Measurements from ENCODE around the gene HCAR2.
"Not testable (repeated sequence)": the region's sequence is repeated elsewhere in the genome, so short reads cannot be mapped to it uniquely, and the experiment has no call there.

Gene HCAR2

DNA sequence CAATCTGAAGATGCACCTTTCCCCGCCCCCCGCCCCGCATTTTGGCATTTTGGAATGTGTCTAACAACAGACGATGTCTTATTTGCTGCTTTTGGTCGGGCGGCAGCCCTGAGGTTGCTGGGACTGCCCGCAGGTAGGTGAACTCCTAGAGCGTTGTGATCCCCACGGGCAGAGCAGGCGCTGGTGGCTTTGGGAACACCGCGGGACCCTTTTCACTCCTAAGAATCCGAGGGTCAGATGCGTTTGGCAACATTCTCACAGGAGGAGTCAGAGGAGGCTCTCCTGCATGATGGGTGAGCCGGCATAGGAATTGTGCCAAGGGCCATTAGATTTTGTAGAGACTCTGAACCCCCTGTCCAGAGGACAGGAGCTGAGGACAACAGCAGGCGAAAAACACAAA lies 41.9 kb downstream of the HCAR2 start:
- no peak for DNase-seq

DNA sequence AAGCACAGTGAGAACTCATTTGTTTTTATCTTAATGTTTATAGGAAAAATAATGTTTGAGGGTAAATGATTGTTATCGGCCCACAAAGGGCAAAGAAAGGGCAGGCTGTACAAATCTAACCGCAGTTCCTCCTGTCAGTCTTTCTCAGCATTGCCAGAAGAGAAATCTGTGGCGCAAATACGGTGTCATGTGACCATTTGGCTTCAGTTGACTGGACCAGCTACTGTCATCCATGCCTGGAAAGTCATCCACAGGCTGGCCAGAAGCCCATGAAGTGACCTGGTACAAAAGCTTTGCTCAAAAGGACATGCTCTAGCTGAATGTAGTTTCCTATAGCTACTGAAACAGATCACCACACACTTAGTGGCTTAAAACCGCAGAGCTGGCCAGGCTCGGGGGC lies 43.6 kb downstream of the HCAR2 start:
- DNase-seq: no peak

DNA sequence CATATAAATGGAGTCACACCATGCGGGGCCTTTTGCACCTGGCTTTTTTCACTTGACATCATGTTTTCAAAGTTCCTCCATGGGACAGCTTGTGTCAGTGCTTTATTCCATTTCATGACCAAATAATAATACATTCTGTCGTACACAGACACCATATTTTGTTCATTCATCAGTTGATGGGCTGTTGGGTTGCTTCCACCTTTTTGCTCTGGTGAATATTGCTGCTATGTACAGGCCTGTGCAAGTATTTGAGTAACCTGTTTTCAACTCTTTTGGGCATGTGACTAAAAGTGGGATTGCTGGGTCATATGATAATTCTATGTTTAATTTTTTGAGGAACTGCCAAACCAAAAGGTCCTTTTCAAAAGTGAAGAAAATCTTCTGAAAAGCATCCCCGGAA lies 46.9 kb downstream of the HCAR2 start:
- no peak for DNase-seq

DNA sequence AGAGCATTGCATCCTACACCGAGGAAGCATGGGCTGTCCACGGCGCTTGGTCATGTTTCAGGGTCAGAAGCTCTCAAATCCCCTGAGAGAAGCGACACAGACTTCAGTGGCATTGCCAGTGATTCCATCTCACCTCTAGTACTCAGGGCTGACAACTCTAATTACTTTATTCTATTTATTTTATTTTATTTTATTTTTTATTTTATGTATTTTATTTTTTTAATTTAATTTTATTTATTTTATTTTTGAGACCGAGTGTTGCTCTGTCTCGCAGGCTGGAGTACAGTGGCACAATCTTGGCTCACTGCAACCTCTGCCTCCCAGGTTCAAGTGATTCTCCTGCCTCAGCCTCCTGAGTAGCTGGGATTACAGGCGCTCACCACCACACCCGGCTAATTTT lies 49.9 kb downstream of the HCAR2 start:
- DNase-seq: not testable (repeated sequence)

DNA sequence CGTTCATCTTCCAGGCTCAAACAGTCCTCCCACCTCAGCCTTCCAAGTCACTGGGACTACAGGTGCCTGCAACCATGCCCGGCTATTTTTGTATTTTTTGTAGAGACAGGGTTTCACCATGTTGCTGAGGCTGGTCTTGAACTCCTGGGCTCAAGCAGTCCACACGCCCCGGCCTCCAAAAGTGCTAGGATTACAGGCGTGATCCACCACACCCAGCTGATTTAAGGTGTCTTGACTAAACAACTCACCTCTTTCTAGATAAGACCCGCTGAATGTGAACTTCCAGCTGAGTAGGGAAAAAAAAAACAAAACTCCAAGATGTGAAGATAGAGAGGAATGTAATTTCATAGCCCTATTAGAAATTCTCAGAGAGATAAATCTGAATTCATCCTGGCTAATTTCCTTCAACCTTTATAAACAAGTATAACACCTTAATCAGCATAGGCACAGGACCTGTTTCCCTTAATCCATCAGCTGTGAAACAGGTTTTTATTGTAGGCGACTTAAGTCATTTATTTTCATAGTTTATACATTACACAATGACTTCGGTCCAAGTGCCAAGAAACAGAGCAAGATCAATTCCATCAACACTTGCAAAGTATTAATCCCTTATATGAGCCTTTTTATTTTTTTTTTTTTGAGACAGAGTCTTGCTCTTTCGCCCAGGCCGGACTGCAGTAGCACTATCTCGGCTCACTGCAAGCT lies 51.5 kb downstream of the HCAR2 start:
- DNase-seq: no peak

All from NCI-H748 treated with DMSO at 0.1 percent for 48 hours (cell line).